ENCODE data around the gene PKD1L1. TPM values are rescaled to one million over a fixed set of nuclear protein-coding genes. Genes with fewer than 3 reads are reported as not detected.

The PKD1L1 gene
- total RNA-seq, 1 experiment from 2014 or later = not detected

DNA sequence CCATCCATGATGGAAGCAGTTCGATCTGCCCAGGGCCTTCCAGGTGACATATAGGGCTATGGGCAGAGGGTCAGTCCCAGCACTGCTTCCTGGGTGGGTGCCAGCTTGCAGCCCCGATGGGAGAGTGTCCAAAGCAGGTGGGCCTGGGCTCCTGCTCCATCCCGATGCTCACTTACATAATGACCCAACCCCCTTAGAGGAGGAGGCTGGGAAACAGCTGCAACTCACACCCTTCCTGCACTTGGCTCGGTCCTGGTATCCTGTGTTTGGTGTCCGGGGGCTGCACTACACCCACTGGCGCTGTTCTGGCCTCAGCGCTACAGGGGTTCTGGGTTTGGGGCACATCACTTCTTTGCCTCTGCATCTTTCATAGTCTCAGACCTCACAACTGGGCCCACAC, 58.5 kb downstream of the PKD1L1 start:
- no peaks in the 10 kb centered on the region for H3K9me3 ChIP-seq (ENCODE audit: low read depth, low read length, poor library complexity, severe bottlenecking)
- POLR2A ChIA-PET (ENCODE audit: low non-redundant PET) = no interaction called here
- TF ChIP-seq EZH2 (IDR thresholded peaks at IDR 0.05; ENCODE audit: borderline replicate concordance, low read depth, low read length, poor library complexity, severe bottlenecking) (no peak), CTCF (conservative IDR thresholded peaks at IDR 0.05; ENCODE audit: low read depth, low read length) (no peak)
- no peaks in the 10 kb centered on the region for H3K4me1 ChIP-seq (ENCODE audit: insufficient read depth, low read length, poor library complexity, severe bottlenecking)
- no peak for DNase-seq (ENCODE audit: low spot score)
- intact Hi-C loops (cut with micrococcal nuclease; ENCODE audit: unreplicated experiment) = no loop called here
- BruUV-seq (replicated peaks) = no TSS peak
- no peak overlapping the region for H3K4me3 ChIP-seq (ENCODE audit: low read depth, low read length, poor library complexity, severe bottlenecking)
- H3K36me3 ChIP-seq (ENCODE audit: insufficient read depth, low read length, poor library complexity, severe bottlenecking) = no peaks in the 10 kb centered on the region
- H3K27ac ChIP-seq (ENCODE audit: low read depth, low read length, poor library complexity, severe bottlenecking) = no peak overlapping the region
- peaks cover 33% of the 10 kb centered on the region for H3K27me3 ChIP-seq (replicated peaks; ENCODE audit: insufficient read depth, low read depth, low read length, poor library complexity)
- CTCF ChIA-PET = no interaction called here

- no peak overlapping the region for H3K4me3 ChIP-seq (ENCODE audit: low read depth, low read length, poor library complexity, severe bottlenecking)
- intact Hi-C loops (cut with micrococcal nuclease; ENCODE audit: unreplicated experiment) = no loop called here
- ChIA-PET CTCF (no interaction called here), POLR2A (ENCODE audit: low non-redundant PET) (no interaction called here)
- H3K9me3 ChIP-seq (ENCODE audit: low read depth, low read length, poor library complexity, severe bottlenecking) = no peaks in the 10 kb centered on the region
- BruUV-seq (replicated peaks) = no TSS peak
- peaks cover 43% of the 10 kb centered on the region for H3K27me3 ChIP-seq (replicated peaks; ENCODE audit: insufficient read depth, low read depth, low read length, poor library complexity)
- TF ChIP-seq EZH2 (IDR thresholded peaks at IDR 0.05; ENCODE audit: borderline replicate concordance, low read depth, low read length, poor library complexity, severe bottlenecking) = no peak
- no peak for TF ChIP-seq CTCF (conservative IDR thresholded peaks at IDR 0.05; ENCODE audit: low read depth, low read length)
- no peaks in the 10 kb centered on the region for H3K4me1 ChIP-seq (ENCODE audit: insufficient read depth, low read length, poor library complexity, severe bottlenecking)
- no peaks in the 10 kb centered on the region for H3K36me3 ChIP-seq (ENCODE audit: insufficient read depth, low read length, poor library complexity, severe bottlenecking)
- no peak for DNase-seq (ENCODE audit: low spot score)
- no peak overlapping the region for H3K27ac ChIP-seq (ENCODE audit: low read depth, low read length, poor library complexity, severe bottlenecking)
Measured at GRCh38 chr7:47888371-47889265, 59.6 kb downstream of the PKD1L1 start.

DNA sequence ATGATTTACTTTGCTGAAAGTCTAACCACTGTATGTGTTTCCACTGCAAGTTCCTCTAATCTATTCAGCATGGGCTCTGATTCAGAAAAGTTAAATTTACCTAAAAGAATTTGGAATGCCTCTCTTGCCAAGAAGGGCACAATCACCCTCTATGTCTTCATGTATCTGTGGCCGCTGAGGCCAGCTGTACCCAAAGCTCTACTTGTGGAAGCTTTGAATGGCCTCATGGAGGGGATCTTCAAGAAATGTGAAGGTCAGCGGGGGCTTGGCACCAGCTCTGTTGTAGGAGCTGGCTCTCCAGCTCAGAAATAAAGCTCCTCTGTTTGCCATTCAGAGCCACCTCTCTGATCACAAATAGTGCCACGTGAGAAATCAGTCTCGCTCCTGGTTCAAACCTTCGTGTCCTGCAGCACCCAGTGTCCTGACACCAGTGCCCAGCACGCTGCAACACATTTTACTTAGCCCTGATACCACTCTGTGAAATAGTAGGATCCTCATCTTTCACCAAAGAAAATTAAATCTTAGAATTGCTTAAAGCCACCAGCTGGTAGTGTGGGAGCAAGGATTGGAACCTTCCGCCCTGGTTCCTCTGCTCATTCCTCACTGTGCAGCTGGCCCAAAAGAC, 61.1 kb downstream of the PKD1L1 start:
- CTCF ChIA-PET = no interaction called here
- H3K4me1 ChIP-seq (ENCODE audit: insufficient read depth, low read length, poor library complexity, severe bottlenecking) = no peaks in the 10 kb centered on the region
- H3K27me3 ChIP-seq (replicated peaks; ENCODE audit: insufficient read depth, low read depth, low read length, poor library complexity) = peaks cover 54% of the 10 kb centered on the region
- H3K9me3 ChIP-seq (ENCODE audit: low read depth, low read length, poor library complexity, severe bottlenecking) = no peaks in the 10 kb centered on the region
- TF ChIP-seq CTCF (conservative IDR thresholded peaks at IDR 0.05; ENCODE audit: low read depth, low read length) = no peak
- TF ChIP-seq EZH2 (IDR thresholded peaks at IDR 0.05; ENCODE audit: borderline replicate concordance, low read depth, low read length, poor library complexity, severe bottlenecking) = no peak
- H3K27ac ChIP-seq (ENCODE audit: low read depth, low read length, poor library complexity, severe bottlenecking) = no peak overlapping the region
- BruUV-seq (replicated peaks) = no TSS peak
- H3K36me3 ChIP-seq (ENCODE audit: insufficient read depth, low read length, poor library complexity, severe bottlenecking) = no peaks in the 10 kb centered on the region
- H3K4me3 ChIP-seq (ENCODE audit: low read depth, low read length, poor library complexity, severe bottlenecking) = no peak overlapping the region
- DNase-seq (ENCODE audit: low spot score) = no peak
- intact Hi-C loops (cut with micrococcal nuclease; ENCODE audit: unreplicated experiment) = no loop called here
- POLR2A ChIA-PET (ENCODE audit: low non-redundant PET) = no interaction called here
